OCI-LY7 (cell line): ENCODE measurements around the gene TGIF2.

Source experiments
- EZH2phosphoT487 ChIP-seq: fragments of 200-600 bp; sonication (generic); IDR thresholded peaks from 2 replicates; pipeline ENCODE4 v1.6.1; 2018; ENCODE audit warnings: low read depth, borderline replicate concordance, mild to moderate bottlenecking, mixed run types, antibody characterized with exemption, low read length, moderate library complexity, mixed read lengths
- TF ChIP-seq, protein P1 (sequence below): fragments of 200-600 bp; sonication (generic); conservative IDR thresholded peaks from 2 replicates; pipeline ENCODE4 v1.5.1; 2014; ENCODE audit warnings: mild to moderate bottlenecking, antibody characterized with exemption, low read length, moderate library complexity, mixed read lengths

DNA sequence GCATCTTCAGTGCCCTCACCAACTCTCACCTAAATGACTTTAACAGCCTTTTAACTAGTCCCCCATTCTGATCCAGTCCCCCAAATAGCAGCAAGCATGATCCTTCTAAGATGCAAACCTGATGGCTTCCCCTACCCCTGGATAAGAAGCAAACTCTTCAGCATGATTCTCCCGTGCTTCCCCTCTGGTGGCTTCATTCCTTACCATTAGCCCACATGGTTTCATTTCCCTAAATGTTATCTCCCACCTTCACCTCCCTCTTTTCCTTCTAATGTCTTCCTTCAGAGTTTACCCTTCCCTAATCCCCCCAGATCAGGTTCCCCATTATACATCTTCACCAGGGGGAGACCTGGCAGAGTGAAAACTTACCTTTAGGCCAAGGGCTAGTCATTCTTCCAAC is 28.1 kb downstream of the TGIF2 start:
- TF ChIP-seq, protein P1, sequence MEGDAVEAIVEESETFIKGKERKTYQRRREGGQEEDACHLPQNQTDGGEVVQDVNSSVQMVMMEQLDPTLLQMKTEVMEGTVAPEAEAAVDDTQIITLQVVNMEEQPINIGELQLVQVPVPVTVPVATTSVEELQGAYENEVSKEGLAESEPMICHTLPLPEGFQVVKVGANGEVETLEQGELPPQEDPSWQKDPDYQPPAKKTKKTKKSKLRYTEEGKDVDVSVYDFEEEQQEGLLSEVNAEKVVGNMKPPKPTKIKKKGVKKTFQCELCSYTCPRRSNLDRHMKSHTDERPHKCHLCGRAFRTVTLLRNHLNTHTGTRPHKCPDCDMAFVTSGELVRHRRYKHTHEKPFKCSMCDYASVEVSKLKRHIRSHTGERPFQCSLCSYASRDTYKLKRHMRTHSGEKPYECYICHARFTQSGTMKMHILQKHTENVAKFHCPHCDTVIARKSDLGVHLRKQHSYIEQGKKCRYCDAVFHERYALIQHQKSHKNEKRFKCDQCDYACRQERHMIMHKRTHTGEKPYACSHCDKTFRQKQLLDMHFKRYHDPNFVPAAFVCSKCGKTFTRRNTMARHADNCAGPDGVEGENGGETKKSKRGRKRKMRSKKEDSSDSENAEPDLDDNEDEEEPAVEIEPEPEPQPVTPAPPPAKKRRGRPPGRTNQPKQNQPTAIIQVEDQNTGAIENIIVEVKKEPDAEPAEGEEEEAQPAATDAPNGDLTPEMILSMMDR: no peak
- no peak for TF ChIP-seq EZH2phosphoT487
